GM11168 (cell line): Measurements from ENCODE around the gene ATXN1.

Experiments
- in situ Hi-C: fragments of 300-500 bp; cut with MboI; formaldehyde crosslinking; loops from one replicate; pipeline ENCODE4 v1.12.0; 2022; ENCODE audit warnings: low sequenced_read_pairs; ENCODE audit not compliant: unreplicated experiment

Gene ATXN1

GRCh38 chr6:16361861-16362260 is 399.4 kb downstream of the ATXN1 start:
- in situ Hi-C loops, result no loop called here

- in situ Hi-C loops, result no loop called here
These were observed 400.1 kb downstream of the ATXN1 start for GRCh38 chr6:16361121-16361520.

GRCh38 chr6:16360365-16360764 is 400.9 kb downstream of the ATXN1 start:
- in situ Hi-C loops, result no loop called here

- in situ Hi-C loops, result no loop called here
These were observed 401.7 kb downstream of the ATXN1 start for GRCh38 chr6:16359563-16359962.

GRCh38 chr6:16358531-16359138 is 402.6 kb downstream of the ATXN1 start:
- in situ Hi-C loops, result no loop called here

- in situ Hi-C loops, result no loop called here
These were observed 405.4 kb downstream of the ATXN1 start for GRCh38 chr6:16355699-16356446.

- in situ Hi-C loops, result no loop called here
These were observed 406.0 kb downstream of the ATXN1 start for GRCh38 chr6:16355238-16355637.

- in situ Hi-C loops, result no loop called here
These were observed 406.6 kb downstream of the ATXN1 start for GRCh38 chr6:16354692-16355091.

GRCh38 chr6:16352821-16353438 is 408.3 kb downstream of the ATXN1 start:
- in situ Hi-C loops, result no loop called here

- in situ Hi-C loops, result no loop called here
These were observed 409.0 kb downstream of the ATXN1 start for GRCh38 chr6:16352258-16352635.

- in situ Hi-C loops, result no loop called here
These were observed 411.7 kb downstream of the ATXN1 start for GRCh38 chr6:16349544-16349943.

- in situ Hi-C loops, result no loop called here
These were observed 414.4 kb downstream of the ATXN1 start for GRCh38 chr6:16346831-16347230.

- in situ Hi-C loops, result no loop called here
These were observed 415.6 kb downstream of the ATXN1 start for GRCh38 chr6:16345449-16346330.

GRCh38 chr6:16344756-16345155 is 416.5 kb downstream of the ATXN1 start:
- in situ Hi-C loops, result loop anchor here (5.0 kb wide), 1 partner anchor 48 kb away; no protein-coding TSS in a partner anchor

- in situ Hi-C loops, result loop anchor here (5.0 kb wide), 1 partner anchor 49 kb away; no protein-coding TSS in a partner anchor
These were observed 417.7 kb downstream of the ATXN1 start for GRCh38 chr6:16343593-16343992.

GRCh38 chr6:16339265-16339587 is 422.0 kb downstream of the ATXN1 start:
- in situ Hi-C loops, result loop anchor here (10.0 kb wide), 2 partner anchors 136 to 426 kb away; partner anchors contain the start of gene ATXN1

GRCh38 chr6:16338577-16339264 is 422.5 kb downstream of the ATXN1 start:
- in situ Hi-C loops, result loop anchor here (10.0 kb wide), 2 partner anchors 136 to 426 kb away; partner anchors contain the start of gene ATXN1

- in situ Hi-C loops, result loop anchor here (10.0 kb wide), 2 partner anchors 137 to 427 kb away; partner anchors contain the start of gene ATXN1
These were observed 423.8 kb downstream of the ATXN1 start for GRCh38 chr6:16337295-16337975.

GRCh38 chr6:16336911-16337294 is 424.4 kb downstream of the ATXN1 start:
- in situ Hi-C loops, result loop anchor here (10.0 kb wide), 2 partner anchors 138 to 428 kb away; partner anchors contain the start of gene ATXN1
